Measurements from ENCODE around the gene KRT78. TPM values are rescaled to one million over a fixed set of nuclear protein-coding genes. Genes with fewer than 3 reads are reported as not detected.

The KRT78 gene
- total and polyA plus RNA-seq, 9 of the 15 experiments (the other 6 are each of a cell fraction or from before 2014, with no cell fraction given): not detected

- no peaks in the 10 kb centered on the region for H3K79me2 ChIP-seq (ENCODE audit: control insufficient read depth, insufficient read depth, low read length)
- H3K9me1 ChIP-seq (ENCODE audit: control insufficient read depth, insufficient read depth, low read length): no peaks in the 10 kb centered on the region
- 78% methylated on average over 3 of the region's 3 CpGs for WGBS (ENCODE audit: insufficient coverage, low coverage, missing lambda C conversion rate)
- no peak for DNase-seq (ENCODE audit: extremely low read depth in 1 of 4, low spot score in 3 of 4)
- no peak overlapping the region for H3K27ac ChIP-seq (ENCODE audit: extremely low read depth, low read depth, low read length)
- ChIA-PET POLR2A (no interaction called here), CTCF (ENCODE audit: low intra/inter-chr PET ratio) (interaction anchor here (12.1 kb wide), 1 partner anchor 89 kb away, joined by 398 read pairs; no protein-coding TSS in a partner anchor)
- FAIRE-seq: no peak
- no peak overlapping the region for H2AFZ ChIP-seq (ENCODE audit: low read depth, low read length)
- H3K27me3 ChIP-seq (ENCODE audit: control insufficient read depth in 2 of 2, insufficient read depth in 2 of 2, low read length in 2 of 2): no peaks in the 10 kb centered on the region
- no peaks in the 10 kb centered on the region for H4K20me1 ChIP-seq (replicated peaks; ENCODE audit: control insufficient read depth, insufficient read depth, low read length)
- H3K4me2 ChIP-seq (ENCODE audit: insufficient read depth, low read length): no peak overlapping the region
- no peak for ATAC-seq
- in situ Hi-C loops (cut with MboI): no loop called here
- H3K4me1 ChIP-seq (replicated peaks in 1 of 2; ENCODE audit: control insufficient read depth in 2 of 2, insufficient read depth in 2 of 2, low read length in 2 of 2): peaks cover 4 to 5% of the 10 kb centered on the region in 2 experiments; a peak in 4 of 5 replicates
- intact Hi-C loops (cut with micrococcal nuclease): no loop called here
- H3K36me3 ChIP-seq (ENCODE audit: control insufficient read depth, insufficient read depth, low read length): no peaks in the 10 kb centered on the region
- no TSS peak for BruUV-seq (replicated peaks)
- H3K9ac ChIP-seq (ENCODE audit: insufficient read depth in 1 of 2, low read depth in 2 of 2, low read length in 2 of 2): no peak overlapping the region
- H3K4me3 ChIP-seq: no peak overlapping the region
- no peaks in the 10 kb centered on the region for H3K9me3 ChIP-seq (replicated peaks; ENCODE audit: control insufficient read depth, insufficient read depth, low read depth, low read length)
- TF ChIP-seq EP300 (IDR thresholded peaks at IDR 0.05; ENCODE audit: low read length) (no peak), CEBPZ (IDR thresholded peaks at IDR 0.05; ENCODE audit: borderline replicate concordance, low read depth, low read length) (no peak), ARHGAP35 (IDR thresholded peaks at IDR 0.05; ENCODE audit: partially characterized antibody) (no peak), HMG20B (CRISPR knock-in tag; IDR thresholded peaks at IDR 0.05) (no peak), FOXM1 (IDR thresholded peaks at IDR 0.05; ENCODE audit: low read depth) (no peak), FOXM1 (CRISPR knock-in tag; IDR thresholded peaks at IDR 0.05; ENCODE audit: low read depth) (no peak), NR2C2 (CRISPR knock-in tag; IDR thresholded peaks at IDR 0.05) (no peak), NR2C2 (tag; IDR thresholded peaks at IDR 0.05) (no peak), ATF7 (IDR thresholded peaks at IDR 0.05) (no peak), CBFA2T3 (IDR thresholded peaks at IDR 0.05) (no peak)
- TF ChIP-seq, protein P1, sequence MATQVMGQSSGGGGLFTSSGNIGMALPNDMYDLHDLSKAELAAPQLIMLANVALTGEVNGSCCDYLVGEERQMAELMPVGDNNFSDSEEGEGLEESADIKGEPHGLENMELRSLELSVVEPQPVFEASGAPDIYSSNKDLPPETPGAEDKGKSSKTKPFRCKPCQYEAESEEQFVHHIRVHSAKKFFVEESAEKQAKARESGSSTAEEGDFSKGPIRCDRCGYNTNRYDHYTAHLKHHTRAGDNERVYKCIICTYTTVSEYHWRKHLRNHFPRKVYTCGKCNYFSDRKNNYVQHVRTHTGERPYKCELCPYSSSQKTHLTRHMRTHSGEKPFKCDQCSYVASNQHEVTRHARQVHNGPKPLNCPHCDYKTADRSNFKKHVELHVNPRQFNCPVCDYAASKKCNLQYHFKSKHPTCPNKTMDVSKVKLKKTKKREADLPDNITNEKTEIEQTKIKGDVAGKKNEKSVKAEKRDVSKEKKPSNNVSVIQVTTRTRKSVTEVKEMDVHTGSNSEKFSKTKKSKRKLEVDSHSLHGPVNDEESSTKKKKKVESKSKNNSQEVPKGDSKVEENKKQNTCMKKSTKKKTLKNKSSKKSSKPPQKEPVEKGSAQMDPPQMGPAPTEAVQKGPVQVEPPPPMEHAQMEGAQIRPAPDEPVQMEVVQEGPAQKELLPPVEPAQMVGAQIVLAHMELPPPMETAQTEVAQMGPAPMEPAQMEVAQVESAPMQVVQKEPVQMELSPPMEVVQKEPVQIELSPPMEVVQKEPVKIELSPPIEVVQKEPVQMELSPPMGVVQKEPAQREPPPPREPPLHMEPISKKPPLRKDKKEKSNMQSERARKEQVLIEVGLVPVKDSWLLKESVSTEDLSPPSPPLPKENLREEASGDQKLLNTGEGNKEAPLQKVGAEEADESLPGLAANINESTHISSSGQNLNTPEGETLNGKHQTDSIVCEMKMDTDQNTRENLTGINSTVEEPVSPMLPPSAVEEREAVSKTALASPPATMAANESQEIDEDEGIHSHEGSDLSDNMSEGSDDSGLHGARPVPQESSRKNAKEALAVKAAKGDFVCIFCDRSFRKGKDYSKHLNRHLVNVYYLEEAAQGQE (IDR thresholded peaks at IDR 0.05; ENCODE audit: borderline replicate concordance): no peak
- TF ChIP-seq, protein P1 (CRISPR knock-in tag; IDR thresholded peaks at IDR 0.05; ENCODE audit: low read depth): no peak
Observed at GRCh38 chr12:52890417-52890816, 41.6 kb upstream of the KRT78 start.

Measured in K562 (cell line).